SJSA1 (cell line): ENCODE results near the gene FOXR1. TPM values are rescaled to one million over a fixed set of nuclear protein-coding genes. Genes with fewer than 3 reads are reported as not detected.
A peak's percentile ranks its signal among the peaks of the same experiment; 100 is the strongest.
"Not testable (repeated sequence)": the region's sequence is repeated elsewhere in the genome, so short reads cannot be mapped to it uniquely, and the experiment has no call there.

ENCODE experiments used
- DNase-seq, 2 experiments: peaks; one replicate each; pipeline ENCODE4 v3.0.0-alpha.2; 2015 to 2020; ENCODE audit warnings: low spot score in 2 of 2, low read depth in 1 of 2
- H3K27ac ChIP-seq: fragments of 250-450 bp; sonication (Bioruptor Pico); 2 replicates; pipeline ENCODE4 v1.5.1; 2020; ENCODE audit warnings: mild to moderate bottlenecking, moderate library complexity
- H3K27me3 ChIP-seq: fragments of 250-450 bp; sonication (Bioruptor Pico); replicated peaks from 2 replicates; pipeline ENCODE4 v1.5.1; 2020; ENCODE audit warnings: mild to moderate bottlenecking, moderate library complexity
- H3K36me3 ChIP-seq: fragments of 250-450 bp; sonication (Bioruptor Pico); 2 replicates; pipeline ENCODE4 v1.5.1; 2020; ENCODE audit warnings: mild to moderate bottlenecking
- H3K4me1 ChIP-seq: fragments of 250-450 bp; sonication (Bioruptor Pico); replicated peaks from 2 replicates; pipeline ENCODE4 v1.6.1; 2021; ENCODE audit warnings: mild to moderate bottlenecking
- H3K4me3 ChIP-seq: fragments of 250-450 bp; sonication (Bioruptor Pico); 2 replicates; pipeline ENCODE4 v1.5.1; 2020; ENCODE audit warnings: mild to moderate bottlenecking
- H3K9me3 ChIP-seq: fragments of 250-450 bp; sonication (Bioruptor Pico); replicated peaks from 2 replicates; pipeline ENCODE4 v1.5.1; 2020; ENCODE audit warnings: mild to moderate bottlenecking
- total RNA-seq: library from RNA; depleted of rRNA; stranded (reverse); fragments of >200 nt; shearing (Covaris generic); gene quantifications from 2 replicates; pipeline ENCODE4 v1.2.3, GENCODE V29; 2014

The FOXR1 gene
- total RNA-seq, 1 experiment from 2014 or later, result not detected

GRCh38 chr11:118931571-118931970 lies 40.0 kb upstream of the FOXR1 start:
- Histone ChIP-seq H3K27me3 (no peaks in the 10 kb centered on the region), H3K27ac (no peak overlapping the region), H3K9me3 (no peaks in the 10 kb centered on the region), H3K4me1 (peaks cover 25% of the 10 kb centered on the region), H3K4me3 (no peak overlapping the region), H3K36me3 (no peaks in the 10 kb centered on the region)
- DNase-seq, result no peak

- H3K36me3 ChIP-seq, result no peaks in the 10 kb centered on the region
- no peaks in the 10 kb centered on the region for H3K9me3 ChIP-seq
- H3K4me3 ChIP-seq, result no peak overlapping the region
- H3K4me1 ChIP-seq, result peaks cover 17% of the 10 kb centered on the region
- no peak overlapping the region for H3K27ac ChIP-seq
- H3K27me3 ChIP-seq, result no peaks in the 10 kb centered on the region
- no peak for DNase-seq
These were observed 38.1 kb upstream of the FOXR1 start for GRCh38 chr11:118933486-118933885.

- H3K4me3 ChIP-seq, result no peak overlapping the region
- DNase-seq, result no peak
- no peak overlapping the region for H3K27ac ChIP-seq
- H3K9me3 ChIP-seq, result no peaks in the 10 kb centered on the region
- H3K27me3 ChIP-seq, result no peaks in the 10 kb centered on the region
- H3K4me1 ChIP-seq, result peaks cover 6% of the 10 kb centered on the region
- no peaks in the 10 kb centered on the region for H3K36me3 ChIP-seq
These were observed 36.2 kb upstream of the FOXR1 start for GRCh38 chr11:118935376-118935775.

- peak in 1 of 2 experiments; percentile 60 for DNase-seq
- 0 out of 2 replicates have a peak, but pooled peaks cover 4% of the 10 kb centered on the region for H3K4me1 ChIP-seq
These were observed 32.8 kb upstream of the FOXR1 start for GRCh38 chr11:118938491-118939403.

GRCh38 chr11:118939404-118939915 lies 32.1 kb upstream of the FOXR1 start:
- Histone ChIP-seq H3K4me3 (no peak overlapping the region), H3K9me3 (no peaks in the 10 kb centered on the region), H3K36me3 (no peaks in the 10 kb centered on the region), H3K4me1 (0 out of 2 replicates have a peak, but pooled peaks cover 4% of the 10 kb centered on the region), H3K27ac (no peak overlapping the region), H3K27me3 (no peaks in the 10 kb centered on the region)
- no peak for DNase-seq

More at GRCh38 chr11:118938491-118939403, 32.8 kb upstream of the FOXR1 start:
- no peaks in the 10 kb centered on the region for H3K9me3 ChIP-seq
- no peaks in the 10 kb centered on the region for H3K27me3 ChIP-seq
- no peaks in the 10 kb centered on the region for H3K36me3 ChIP-seq
- no peak overlapping the region for H3K4me3 ChIP-seq
- H3K27ac ChIP-seq, result no peak overlapping the region

GRCh38 chr11:118939953-118940598 lies 31.5 kb upstream of the FOXR1 start:
- Histone ChIP-seq H3K36me3 (no peaks in the 10 kb centered on the region), H3K27ac (no peak overlapping the region), H3K4me1 (0 out of 2 replicates have a peak, but pooled peaks cover 4% of the 10 kb centered on the region), H3K4me3 (no peak overlapping the region), H3K27me3 (no peaks in the 10 kb centered on the region), H3K9me3 (no peaks in the 10 kb centered on the region)
- no peak for DNase-seq

- no peaks in the 10 kb centered on the region for H3K27me3 ChIP-seq
- H3K36me3 ChIP-seq, result no peaks in the 10 kb centered on the region
- no peaks in the 10 kb centered on the region for H3K9me3 ChIP-seq
- H3K27ac ChIP-seq, result no peak overlapping the region
- H3K4me1 ChIP-seq, result no peaks in the 10 kb centered on the region
- no peak for DNase-seq
- no peak overlapping the region for H3K4me3 ChIP-seq
These were observed 24.5 kb upstream of the FOXR1 start for GRCh38 chr11:118947091-118947490.

GRCh38 chr11:118948000-118948399 lies 23.6 kb upstream of the FOXR1 start:
- no peak for DNase-seq
- H3K9me3 ChIP-seq, result no peaks in the 10 kb centered on the region
- H3K27ac ChIP-seq, result no peak overlapping the region
- no peaks in the 10 kb centered on the region for H3K36me3 ChIP-seq
- H3K4me3 ChIP-seq, result no peak overlapping the region
- H3K27me3 ChIP-seq, result no peaks in the 10 kb centered on the region
- no peaks in the 10 kb centered on the region for H3K4me1 ChIP-seq

GRCh38 chr11:118953265-118953664 lies 18.3 kb upstream of the FOXR1 start:
- Histone ChIP-seq H3K4me1 (no peaks in the 10 kb centered on the region), H3K4me3 (no peak overlapping the region), H3K9me3 (no peaks in the 10 kb centered on the region), H3K36me3 (no peaks in the 10 kb centered on the region), H3K27ac (no peak overlapping the region), H3K27me3 (no peaks in the 10 kb centered on the region)
- DNase-seq, result no peak

GRCh38 chr11:118953976-118954375 lies 17.6 kb upstream of the FOXR1 start:
- H3K4me1 ChIP-seq, H3K9me3 ChIP-seq, H3K27me3 ChIP-seq, H3K36me3 ChIP-seq, H3K27ac ChIP-seq, DNase-seq, H3K4me3 ChIP-seq: not testable (repeated sequence)

- H3K4me3 ChIP-seq, result no peak within 1 kb of the TSS
These were observed 15.3 kb upstream of the FOXR1 start, which contains the start of gene UPK2 for GRCh38 chr11:118956094-118956846. Gene UPK2, plus strand, starts transcription at chr11:118956298. Its CDS starts 53 bp downstream, at chr11:118956351.

GRCh38 chr11:118956847-118957469 lies 14.6 kb upstream of the FOXR1 start:
- no peaks in the 10 kb centered on the region for H3K4me1 ChIP-seq
- no peaks in the 10 kb centered on the region for H3K9me3 ChIP-seq
- no peak overlapping the region for H3K27ac ChIP-seq
- H3K27me3 ChIP-seq, result no peaks in the 10 kb centered on the region
- DNase-seq, result no peak
- no peak overlapping the region for H3K4me3 ChIP-seq
- H3K36me3 ChIP-seq, result no peaks in the 10 kb centered on the region

More at GRCh38 chr11:118956094-118956846, 15.3 kb upstream of the FOXR1 start, which contains the start of gene UPK2:
- Histone ChIP-seq H3K4me1 (no peaks in the 10 kb centered on the region), H3K27ac (no peak within 1 kb of the TSS), H3K36me3 (no peaks in the 10 kb centered on the region), H3K9me3 (no peaks in the 10 kb centered on the region), H3K27me3 (no peaks in the 10 kb centered on the region)
- DNase-seq, result peak; percentile 45 to 74

- no peak overlapping the region for H3K4me3 ChIP-seq
- H3K27me3 ChIP-seq, result no peaks in the 10 kb centered on the region
- DNase-seq, result no peak
These were observed 14.0 kb upstream of the FOXR1 start for GRCh38 chr11:118957549-118957948.

More at GRCh38 chr11:118957549-118957948, 14.0 kb upstream of the FOXR1 start:
- H3K4me1 ChIP-seq, result no peaks in the 10 kb centered on the region
- H3K27ac ChIP-seq, result no peak overlapping the region
- no peaks in the 10 kb centered on the region for H3K36me3 ChIP-seq
- H3K9me3 ChIP-seq, result no peaks in the 10 kb centered on the region
